Muscle of leg (tissue), 11 donors: ENCODE data around the gene AUTS2. TPM values are rescaled to one million over a fixed set of nuclear protein-coding genes. Genes with fewer than 3 reads are reported as not detected.

ENCODE experiments used
- DNase-seq: peaks from one replicate; pipeline ENCODE4 v3.0.0; 2013
- H3K27ac ChIP-seq: one replicate; pipeline ENCODE4 v1.5.1; 2013; ENCODE audit warnings: mild to moderate bottlenecking, low read length, control low read depth
- H3K27me3 ChIP-seq: one replicate; pipeline ENCODE4 v1.6.1; 2013; ENCODE audit warnings: low read length; ENCODE audit not compliant: control insufficient read depth, insufficient read depth
- H3K36me3 ChIP-seq: one replicate; pipeline ENCODE4 v1.6.1; 2013; ENCODE audit warnings: low read length; ENCODE audit not compliant: control insufficient read depth, insufficient read depth
- H3K4me1 ChIP-seq: one replicate; pipeline ENCODE4 v1.6.1; 2013; ENCODE audit warnings: low read length; ENCODE audit not compliant: control insufficient read depth, insufficient read depth
- H3K4me3 ChIP-seq: one replicate; pipeline ENCODE4 v1.5.1; 2013; ENCODE audit warnings: low read length, control low read depth
- H3K9me3 ChIP-seq: replicated peaks from 2 replicates; pipeline ENCODE4 v1.6.1; 2013; ENCODE audit warnings: low read depth, low read length; ENCODE audit not compliant: control insufficient read depth
- WGBS: methylation state at CpG from one replicate; pipeline ENCODE4 v1.1.5; 2013; ENCODE audit warnings: missing lambda C conversion rate; ENCODE audit not compliant: insufficient coverage; 5-methylcytosine and 5-hydroxymethylcytosine counted together
- polyA plus RNA-seq, 8 donors: library from polyadenylated mRNA; unstranded; fragments of 120-200 nt; gene quantifications; one replicate each; pipeline versions ENCODE4 v1.2.1 to v1.2.3, GENCODE V29; 2013; ENCODE audit warnings: inconsistent platforms in 1 of 8, low replicate concordance in 1 of 8; ENCODE audit not compliant: insufficient read length in 8 of 8, insufficient read depth in 1 of 8
- total RNA-seq: library from RNA; stranded (reverse); fragments of 120-200 nt; gene quantifications from one replicate; pipeline ENCODE4 v1.2.4, GENCODE V29; 2013

AUTS2 gene
- total and polyA plus RNA-seq, 9 donors: 28.6 to 92.3 (median 58.8) TPM

DNA sequence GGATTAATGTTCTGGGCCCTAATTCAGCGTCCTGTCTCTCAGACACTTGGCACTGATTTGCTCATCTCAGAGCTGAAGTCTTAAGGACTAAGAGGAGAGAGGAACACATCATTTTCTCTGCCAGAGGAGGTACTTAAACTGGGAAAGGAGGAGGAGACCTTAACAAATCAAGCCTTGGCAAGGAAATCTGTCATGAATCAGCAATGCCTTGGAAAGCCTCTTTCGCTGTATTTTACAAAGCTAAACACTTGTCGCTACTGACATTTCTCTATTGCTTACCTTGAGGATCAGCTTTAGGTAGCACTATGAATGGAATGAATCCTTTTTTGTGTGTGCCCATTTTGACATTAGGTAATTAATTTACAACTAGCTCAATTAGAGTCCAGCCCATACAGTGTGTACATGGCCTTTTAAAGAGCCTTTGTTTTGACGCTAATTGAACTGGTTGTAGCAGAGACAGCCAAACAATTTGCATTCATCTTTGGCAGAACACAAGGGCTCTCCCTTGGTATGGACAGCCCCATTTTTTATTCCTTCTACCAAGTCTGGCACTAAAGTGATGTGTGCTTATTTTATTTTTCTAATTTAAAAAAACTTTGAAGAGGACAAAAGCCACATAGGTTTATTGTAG lies 37.4 kb downstream of the AUTS2 start:
- 56% methylated on average over 1 of the region's 4 CpGs for WGBS
- Histone ChIP-seq H3K4me3 (no peak overlapping the region), H3K9me3 (no peaks in the 10 kb centered on the region), H3K36me3 (no peaks in the 10 kb centered on the region), H3K27me3 (no peaks in the 10 kb centered on the region), H3K4me1 (peaks cover 2% of the 10 kb centered on the region), H3K27ac (no peak overlapping the region)
- peak; percentile 57 for DNase-seq

DNA sequence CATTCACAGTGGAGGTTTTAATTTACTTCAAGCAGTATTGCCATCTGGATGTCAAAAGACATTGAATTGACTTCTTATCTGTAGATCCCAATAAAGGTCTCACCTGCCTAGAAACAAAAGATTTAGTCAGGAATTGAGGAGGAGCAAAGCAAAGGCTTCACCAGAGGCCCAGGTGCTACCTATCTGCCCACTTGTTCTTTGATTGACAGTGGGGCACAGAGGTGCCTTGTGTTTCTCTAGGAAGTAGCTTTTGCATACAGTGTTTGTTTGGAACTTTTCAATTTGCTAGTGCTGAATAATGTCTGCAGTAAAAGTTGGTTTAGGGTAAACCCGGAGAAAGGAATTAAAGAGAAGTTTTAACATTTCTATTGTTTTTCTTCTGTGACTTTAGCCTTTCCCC lies 40.4 kb downstream of the AUTS2 start:
- Histone ChIP-seq H3K27ac (no peak overlapping the region), H3K36me3 (no peaks in the 10 kb centered on the region), H3K27me3 (no peaks in the 10 kb centered on the region), H3K4me3 (no peak overlapping the region), H3K4me1 (peaks cover 5% of the 10 kb centered on the region), H3K9me3 (no peaks in the 10 kb centered on the region)
- no peak for DNase-seq
- WGBS: no CpG with 5 or more reads among the region's 1 CpG

GRCh38 chr7:69640216-69640615 lies 41.9 kb downstream of the AUTS2 start:
- Histone ChIP-seq H3K4me3 (no peak overlapping the region), H3K27me3 (no peaks in the 10 kb centered on the region), H3K9me3 (no peaks in the 10 kb centered on the region), H3K4me1 (peaks cover 5% of the 10 kb centered on the region), H3K27ac (no peak overlapping the region), H3K36me3 (no peaks in the 10 kb centered on the region)
- DNase-seq: no peak
- 100% methylated on average over 1 of the region's 3 CpGs for WGBS

- Histone ChIP-seq H3K27ac (no peak overlapping the region), H3K4me3 (no peak overlapping the region), H3K4me1 (peaks cover 5% of the 10 kb centered on the region), H3K27me3 (no peaks in the 10 kb centered on the region), H3K9me3 (no peaks in the 10 kb centered on the region), H3K36me3 (no peaks in the 10 kb centered on the region)
- WGBS: 88% methylated on average over 1 of the region's 5 CpGs
- DNase-seq: no peak
These were observed 42.8 kb downstream of the AUTS2 start for GRCh38 chr7:69640925-69641594.

- Histone ChIP-seq H3K27ac (no peak overlapping the region), H3K27me3 (no peaks in the 10 kb centered on the region), H3K9me3 (no peaks in the 10 kb centered on the region), H3K4me1 (peaks cover 5% of the 10 kb centered on the region), H3K4me3 (no peak overlapping the region), H3K36me3 (no peaks in the 10 kb centered on the region)
- no peak for DNase-seq
- WGBS: no CpG with 5 or more reads among the region's 4 CpGs
These were observed 45.0 kb downstream of the AUTS2 start for GRCh38 chr7:69643265-69643664.

- WGBS: 82% methylated on average over 2 of the region's 3 CpGs
- H3K27me3 ChIP-seq: no peaks in the 10 kb centered on the region
- H3K4me3 ChIP-seq: no peak overlapping the region
- no peaks in the 10 kb centered on the region for H3K9me3 ChIP-seq
- H3K27ac ChIP-seq: no peak overlapping the region
- DNase-seq: no peak
- peaks cover 5% of the 10 kb centered on the region for H3K4me1 ChIP-seq
- no peaks in the 10 kb centered on the region for H3K36me3 ChIP-seq
These were observed 45.6 kb downstream of the AUTS2 start for GRCh38 chr7:69643708-69644445.

- no peaks in the 10 kb centered on the region for H3K9me3 ChIP-seq
- no CpG with 5 or more reads among the region's 4 CpGs for WGBS
- H3K4me3 ChIP-seq: no peak overlapping the region
- no peaks in the 10 kb centered on the region for H3K27me3 ChIP-seq
- no peaks in the 10 kb centered on the region for H3K36me3 ChIP-seq
- no peak overlapping the region for H3K27ac ChIP-seq
- H3K4me1 ChIP-seq: peaks cover 3% of the 10 kb centered on the region
- DNase-seq: no peak
These were observed 47.4 kb downstream of the AUTS2 start for GRCh38 chr7:69645683-69646082.

DNA sequence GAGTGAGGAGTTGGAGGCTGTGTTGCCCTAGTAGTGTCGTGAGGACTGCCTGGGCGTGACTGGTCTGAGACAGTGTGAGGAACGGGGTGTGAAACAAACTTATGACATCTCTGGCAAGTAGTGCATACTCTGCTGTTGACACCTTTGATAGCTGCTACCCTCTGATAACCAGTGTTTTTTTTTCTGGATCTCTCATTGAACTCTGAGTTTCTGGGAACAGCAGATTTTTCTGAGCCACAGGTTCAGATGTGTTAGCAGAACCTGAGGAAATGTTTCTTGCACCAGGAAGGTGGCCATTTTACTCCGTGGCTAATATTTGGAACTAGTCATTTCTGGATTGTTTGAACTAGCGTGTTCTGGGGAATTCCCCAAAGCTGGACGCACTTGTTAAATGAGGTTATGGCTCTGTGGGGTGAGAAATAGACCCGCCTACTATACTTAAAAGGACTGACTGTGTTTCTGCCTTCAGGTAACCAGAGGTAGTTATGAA lies 52.9 kb downstream of the AUTS2 start:
- Histone ChIP-seq H3K4me3 (no peak overlapping the region), H3K36me3 (no peaks in the 10 kb centered on the region), H3K27me3 (no peaks in the 10 kb centered on the region), H3K9me3 (no peaks in the 10 kb centered on the region), H3K27ac (no peak overlapping the region), H3K4me1 (peaks cover 26% of the 10 kb centered on the region)
- no peak for DNase-seq
- WGBS: 92% methylated on average over 7 of the region's 7 CpGs

- Histone ChIP-seq H3K4me1 (peaks cover 37% of the 10 kb centered on the region), H3K9me3 (no peaks in the 10 kb centered on the region), H3K27ac (no peak overlapping the region), H3K4me3 (no peak overlapping the region), H3K36me3 (no peaks in the 10 kb centered on the region), H3K27me3 (no peaks in the 10 kb centered on the region)
- no peak for DNase-seq
- WGBS: no CpG with 5 or more reads among the region's 3 CpGs
These were observed 54.8 kb downstream of the AUTS2 start for GRCh38 chr7:69652947-69653701.

DNA sequence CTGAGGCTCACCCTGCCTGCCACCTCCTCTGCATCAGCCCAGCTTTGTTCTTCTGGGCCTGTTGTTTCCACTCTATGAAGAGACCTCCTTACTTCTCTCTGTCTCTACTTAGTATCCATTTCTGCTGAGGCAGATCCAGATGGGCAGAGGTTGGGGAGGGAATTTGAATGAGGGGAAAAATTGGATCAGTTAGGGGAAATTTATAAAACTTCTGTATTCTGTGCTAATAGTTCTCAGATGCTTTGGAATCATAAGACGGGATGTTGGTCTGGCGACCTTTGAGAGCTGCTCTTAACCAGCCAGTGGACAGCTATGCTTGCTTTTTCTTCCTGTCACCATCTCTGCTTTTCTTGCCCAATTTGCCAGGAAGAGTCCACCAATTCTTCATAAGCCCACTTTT lies 55.5 kb downstream of the AUTS2 start:
- Histone ChIP-seq H3K4me1 (peaks cover 37% of the 10 kb centered on the region), H3K27ac (no peak overlapping the region)
- 25% methylated on average over 2 of the region's 2 CpGs for WGBS

More for the DNA sequence above, 55.5 kb downstream of the AUTS2 start:
- no peaks in the 10 kb centered on the region for H3K9me3 ChIP-seq
- H3K4me3 ChIP-seq: no peak overlapping the region
- H3K36me3 ChIP-seq: no peaks in the 10 kb centered on the region
- H3K27me3 ChIP-seq: no peaks in the 10 kb centered on the region
- DNase-seq: peak; percentile 69
